Measurements from ENCODE around the gene HTR7.

Gene HTR7

DNA sequence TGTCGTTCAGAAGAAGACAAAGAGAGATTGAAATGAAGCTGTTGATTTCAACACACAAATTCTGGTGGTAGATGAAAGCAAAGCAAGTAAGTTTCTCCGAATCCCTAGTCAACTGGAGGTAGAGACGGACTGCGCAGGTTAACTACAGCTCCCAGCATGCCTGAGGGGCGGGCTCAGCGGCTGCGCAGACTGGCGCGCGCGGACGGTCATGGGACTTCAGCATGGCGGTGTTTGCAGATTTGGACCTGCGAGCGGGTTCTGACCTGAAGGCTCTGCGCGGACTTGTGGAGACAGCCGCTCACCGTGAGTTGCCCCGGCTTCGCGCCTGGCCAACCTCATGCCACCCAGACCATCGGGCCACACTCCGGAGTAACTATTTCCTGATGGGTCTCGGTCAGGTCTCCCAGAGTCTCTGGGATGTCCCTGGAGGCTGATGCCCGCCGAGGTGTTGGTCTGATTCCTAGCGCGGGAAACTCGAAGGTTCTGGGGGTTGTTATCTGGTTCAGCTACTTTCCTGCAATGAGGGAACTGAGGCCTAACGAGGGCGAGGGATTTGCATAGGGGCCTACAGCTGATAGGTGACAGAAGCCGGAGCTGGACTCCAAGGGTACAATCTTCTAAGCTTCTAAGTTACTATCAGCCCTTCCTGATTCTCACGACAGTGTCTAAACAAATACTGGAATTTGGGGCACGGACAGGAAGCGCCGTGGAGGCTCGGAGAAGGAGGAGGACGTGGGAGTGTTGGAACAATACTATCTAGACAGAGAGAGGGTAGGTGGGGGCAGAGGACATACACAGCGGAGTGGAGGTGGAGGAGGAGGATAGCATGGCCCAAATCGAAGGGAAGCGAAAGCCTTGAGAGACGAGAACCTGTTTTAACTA lies 14.2 kb upstream of the HTR7 start, which contains the start of gene RPP30:
TSS of gene RPP30 (plus strand) at position 209 of the 882 bp plus-strand sequence. CDS start at position 222, 13 bp downstream.
- TF ChIP-seq, protein P1, sequence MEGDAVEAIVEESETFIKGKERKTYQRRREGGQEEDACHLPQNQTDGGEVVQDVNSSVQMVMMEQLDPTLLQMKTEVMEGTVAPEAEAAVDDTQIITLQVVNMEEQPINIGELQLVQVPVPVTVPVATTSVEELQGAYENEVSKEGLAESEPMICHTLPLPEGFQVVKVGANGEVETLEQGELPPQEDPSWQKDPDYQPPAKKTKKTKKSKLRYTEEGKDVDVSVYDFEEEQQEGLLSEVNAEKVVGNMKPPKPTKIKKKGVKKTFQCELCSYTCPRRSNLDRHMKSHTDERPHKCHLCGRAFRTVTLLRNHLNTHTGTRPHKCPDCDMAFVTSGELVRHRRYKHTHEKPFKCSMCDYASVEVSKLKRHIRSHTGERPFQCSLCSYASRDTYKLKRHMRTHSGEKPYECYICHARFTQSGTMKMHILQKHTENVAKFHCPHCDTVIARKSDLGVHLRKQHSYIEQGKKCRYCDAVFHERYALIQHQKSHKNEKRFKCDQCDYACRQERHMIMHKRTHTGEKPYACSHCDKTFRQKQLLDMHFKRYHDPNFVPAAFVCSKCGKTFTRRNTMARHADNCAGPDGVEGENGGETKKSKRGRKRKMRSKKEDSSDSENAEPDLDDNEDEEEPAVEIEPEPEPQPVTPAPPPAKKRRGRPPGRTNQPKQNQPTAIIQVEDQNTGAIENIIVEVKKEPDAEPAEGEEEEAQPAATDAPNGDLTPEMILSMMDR (IDR thresholded peaks at IDR 0.05; ENCODE audit: low read depth, low read length) = no peak
- H3K4me3 ChIP-seq (ENCODE audit: low read depth, low read length) = peak within 1 kb of the TSS; percentile 81

DNA sequence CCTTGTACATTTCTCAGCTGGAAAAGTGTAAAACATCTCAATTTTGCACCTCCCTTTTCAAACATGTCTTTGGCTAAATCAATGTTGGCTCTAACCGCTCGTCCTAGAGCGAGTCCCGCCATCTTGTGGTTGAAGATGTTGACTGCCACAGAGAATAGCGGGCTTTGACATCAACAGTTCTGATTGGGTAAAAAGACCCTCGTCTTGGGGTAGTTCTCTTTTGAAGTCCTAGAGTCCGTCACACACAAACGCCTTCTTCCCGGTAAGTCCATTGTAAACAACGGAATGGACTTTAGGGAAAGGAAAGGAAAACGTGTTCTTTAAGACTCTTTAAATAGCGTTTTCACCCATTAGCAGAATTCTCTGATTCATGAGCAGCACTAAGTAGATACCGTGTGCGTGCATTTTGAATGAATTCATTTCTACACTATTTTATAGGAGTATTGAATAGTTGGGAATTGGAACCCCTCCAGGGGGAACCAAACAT lies 13.5 kb upstream of the HTR7 start:
- TF ChIP-seq, protein P1 (IDR thresholded peaks at IDR 0.05; ENCODE audit: low read depth, low read length) = peak; percentile 64

DNA sequence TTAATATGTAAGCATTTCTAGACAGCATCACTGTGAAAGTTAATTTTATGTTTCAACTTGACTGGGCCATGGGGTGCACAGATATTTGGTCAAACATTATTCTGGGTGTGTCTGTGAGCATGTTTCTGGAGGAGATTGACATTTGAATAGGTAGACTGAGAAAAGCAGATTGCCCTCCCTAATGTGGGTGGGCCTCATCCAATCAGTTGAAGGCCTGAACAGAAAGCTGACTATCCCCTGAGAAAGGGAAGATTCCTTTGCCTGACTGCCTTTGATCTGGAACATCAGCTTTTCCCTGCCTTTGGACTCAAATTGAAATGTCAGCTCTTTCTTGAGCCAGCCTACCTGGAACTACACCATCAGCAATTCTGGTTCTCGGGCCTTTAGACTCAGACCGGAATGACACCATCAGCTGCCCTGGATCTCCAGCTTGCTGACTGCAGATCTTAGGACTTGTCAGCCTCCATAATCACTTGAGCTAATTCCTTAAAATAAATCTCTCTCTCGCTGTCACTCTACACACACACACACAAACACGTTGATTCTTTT lies 8.3 kb upstream of the HTR7 start:
- TF ChIP-seq, protein P1 (IDR thresholded peaks at IDR 0.05; ENCODE audit: low read depth, low read length) = no peak
- no peak overlapping the region for H3K4me3 ChIP-seq (ENCODE audit: low read depth, low read length)

More for the DNA sequence above, 13.5 kb upstream of the HTR7 start:
- peak overlapping the region; percentile 81 for H3K4me3 ChIP-seq (ENCODE audit: low read depth, low read length)

DNA sequence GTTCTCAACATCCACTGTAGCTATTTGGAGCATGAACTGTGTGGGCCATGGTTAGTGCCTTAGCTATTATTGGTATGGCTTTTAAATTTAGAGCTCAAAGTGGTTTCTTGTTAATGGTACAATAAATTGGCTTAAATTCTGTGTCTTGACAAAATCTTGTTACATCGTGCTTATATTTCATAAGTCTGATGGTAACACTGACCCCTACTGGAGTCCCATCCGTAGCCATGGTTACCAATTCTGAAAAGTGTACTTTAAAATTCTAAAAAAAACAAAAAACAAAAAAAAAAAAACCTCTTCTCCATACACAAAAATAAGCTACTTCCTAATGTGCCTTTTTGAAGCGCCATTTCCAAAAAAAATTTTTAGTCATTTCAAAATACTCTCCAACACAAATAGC lies 7.6 kb upstream of the HTR7 start:
- H3K4me3 ChIP-seq (ENCODE audit: low read depth, low read length) = no peak overlapping the region
- TF ChIP-seq, protein P1 (IDR thresholded peaks at IDR 0.05; ENCODE audit: low read depth, low read length) = no peak

DNA sequence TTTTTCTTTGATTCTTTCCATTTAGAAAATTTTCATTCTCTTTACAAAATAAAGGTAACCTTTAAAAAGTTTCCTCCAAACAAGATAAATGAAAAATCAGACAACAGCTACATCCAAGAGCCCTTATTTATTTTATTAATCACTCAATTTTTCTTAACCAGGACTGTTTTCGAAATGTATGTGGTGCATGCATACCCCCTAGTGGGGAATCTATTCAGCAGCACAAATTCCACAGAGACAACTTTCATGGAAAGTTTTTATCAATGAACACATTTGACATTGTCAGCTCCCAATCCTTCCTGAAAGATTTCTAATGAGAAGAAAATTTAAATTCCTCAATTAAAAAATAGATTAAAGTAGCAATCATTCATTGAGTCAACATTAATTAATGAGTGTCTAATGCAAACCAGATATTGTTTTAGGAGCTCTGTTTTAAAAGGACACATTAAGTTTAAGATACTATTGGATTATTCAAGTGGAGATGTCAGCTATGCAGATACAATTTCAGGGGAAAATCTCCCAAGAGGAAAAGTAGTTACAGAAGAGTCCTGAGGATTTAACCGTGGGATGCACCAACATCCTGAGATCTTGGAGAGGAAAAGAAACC lies 5.2 kb upstream of the HTR7 start:
- H3K4me3 ChIP-seq (ENCODE audit: low read depth, low read length) = no peak overlapping the region
- TF ChIP-seq, protein P1 (IDR thresholded peaks at IDR 0.05; ENCODE audit: low read depth, low read length) = peak; percentile 46; the same call in 1 of the 2 replicates

DNA sequence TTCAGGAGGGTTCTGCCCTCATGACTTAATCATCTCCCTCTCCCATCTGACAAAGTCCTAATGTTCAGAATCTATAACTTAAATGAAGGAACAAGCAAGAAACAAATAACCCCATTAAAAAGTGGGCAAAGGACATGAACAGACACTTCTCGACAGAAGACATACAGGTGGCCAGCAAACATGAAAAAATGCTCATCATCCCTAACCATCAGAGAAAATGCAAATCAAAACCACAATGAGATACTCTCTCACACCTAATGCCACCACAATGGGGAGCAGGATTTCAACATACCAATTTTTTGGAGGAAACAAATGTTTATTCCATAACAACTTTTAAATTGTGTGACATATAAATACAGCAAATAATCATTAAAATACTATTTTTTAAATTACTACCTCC lies 3.0 kb upstream of the HTR7 start:
- TF ChIP-seq, protein P1 (IDR thresholded peaks at IDR 0.05; ENCODE audit: low read depth, low read length) = no peak
- no peak overlapping the region for H3K4me3 ChIP-seq (ENCODE audit: low read depth, low read length)
